HG03060 (cell line): ENCODE measurements around the gene TAF1B.

Experiments used
- ATAC-seq: cut with Tn5 transposase; IDR thresholded peaks from one replicate; pipeline ENCODE4 v1.9.1; 2021; ENCODE audit warnings: low read depth, moderate number of reproducible peaks; ENCODE audit not compliant: unreplicated experiment

Gene TAF1B

DNA sequence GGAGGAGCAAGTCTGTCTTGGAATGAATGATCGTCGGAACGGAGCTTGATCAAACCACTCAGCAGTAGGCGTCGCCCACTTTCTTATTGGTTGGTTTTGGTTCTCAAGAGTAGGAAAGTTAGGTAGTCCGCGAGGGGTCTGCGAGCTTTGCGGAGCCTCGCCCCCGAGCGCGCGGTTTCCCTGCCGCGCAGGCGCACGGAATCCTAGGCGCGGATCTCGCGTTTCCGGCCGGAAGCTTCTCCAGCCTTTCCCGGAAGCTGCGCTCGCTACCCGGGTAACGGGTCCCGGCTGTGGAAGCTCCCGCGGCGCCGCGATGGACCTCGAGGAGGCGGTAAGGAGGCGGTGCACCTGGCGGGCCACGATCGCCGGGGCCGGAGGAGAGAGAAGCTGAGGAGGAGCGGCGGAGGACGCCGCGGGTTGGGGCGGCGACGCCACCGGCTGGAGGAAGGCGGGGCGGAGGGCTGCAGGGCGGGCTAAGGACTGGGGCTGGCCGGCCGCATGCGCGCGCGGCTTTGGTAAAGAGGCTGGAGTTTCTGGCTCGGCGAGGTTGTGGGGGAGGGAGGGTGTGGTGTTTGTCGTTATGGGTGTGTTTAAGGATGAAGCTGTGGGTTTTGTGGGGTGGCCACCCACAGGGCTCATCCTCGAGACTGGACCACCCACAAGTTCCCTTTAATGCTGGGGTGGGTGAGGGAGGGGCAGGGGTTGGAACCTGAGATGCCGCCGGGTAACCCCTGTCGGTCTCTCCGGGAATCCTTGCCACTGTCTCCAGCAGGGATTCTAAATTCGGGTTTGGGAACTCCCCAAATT is at the start of gene TAF1B:
TSS of gene TAF1B (plus strand) at position 246 of the 807 bp plus-strand sequence. CDS start at position 314, 68 bp downstream.
- peak; percentile 52 for ATAC-seq

DNA sequence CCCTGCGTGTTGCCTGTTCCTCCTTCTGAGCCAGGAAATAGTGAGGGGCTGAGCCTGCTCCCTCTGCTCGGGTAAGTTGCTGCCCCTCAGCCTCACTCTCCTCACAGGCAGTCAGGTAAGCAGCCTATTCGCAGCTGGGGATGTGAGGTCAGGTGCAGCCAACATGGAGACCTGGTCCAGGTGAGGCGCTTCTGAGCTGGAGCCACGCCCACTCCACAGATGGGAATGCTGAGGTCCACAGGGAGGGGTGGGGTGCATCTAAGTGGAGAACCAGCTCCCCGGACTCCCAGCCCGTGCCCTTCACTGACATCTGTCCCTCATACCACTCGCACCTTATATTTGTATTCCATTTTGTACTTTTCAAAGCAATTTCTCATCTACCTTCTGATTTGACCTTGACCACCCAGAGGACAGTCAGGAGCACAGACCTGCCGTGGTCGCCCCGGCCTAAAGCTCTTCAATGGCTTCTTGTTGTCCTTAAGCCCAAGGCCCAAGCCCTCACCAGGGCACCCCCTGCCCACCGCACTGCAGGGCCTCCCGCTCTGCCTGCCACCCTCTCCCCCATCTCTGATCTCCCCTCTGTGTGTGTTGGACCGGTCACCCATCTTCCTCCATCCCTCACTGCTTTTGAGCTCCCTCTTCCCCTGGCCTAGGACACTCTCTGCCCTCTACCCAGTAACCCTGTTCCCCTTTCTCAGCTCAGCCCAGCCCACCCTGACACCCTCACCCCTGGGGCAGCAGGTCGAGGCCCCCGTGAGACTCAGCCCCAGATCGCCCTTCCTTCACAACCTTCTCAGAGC is 49.2 kb upstream of the TAF1B start:
- ATAC-seq = no peak

DNA sequence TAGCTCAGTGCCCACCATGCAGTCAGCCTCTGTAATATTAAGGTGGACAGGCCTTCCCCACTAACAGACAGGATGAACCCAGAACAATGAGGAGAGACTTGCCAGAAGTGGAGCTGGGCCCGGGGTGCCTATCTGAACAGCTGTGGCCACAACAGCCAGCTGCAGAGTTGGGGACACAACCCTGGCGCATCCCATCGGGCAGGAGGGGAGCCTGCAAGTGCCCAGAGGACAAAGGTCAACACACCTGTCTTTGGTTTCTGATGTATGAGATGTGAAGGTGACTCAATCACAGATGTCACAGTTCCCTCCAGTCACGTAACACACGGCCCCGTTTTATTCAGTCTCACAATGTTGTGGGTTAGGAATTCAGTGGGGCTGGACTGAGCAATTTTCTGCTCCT is 48.2 kb upstream of the TAF1B start:
- no peak for ATAC-seq

DNA sequence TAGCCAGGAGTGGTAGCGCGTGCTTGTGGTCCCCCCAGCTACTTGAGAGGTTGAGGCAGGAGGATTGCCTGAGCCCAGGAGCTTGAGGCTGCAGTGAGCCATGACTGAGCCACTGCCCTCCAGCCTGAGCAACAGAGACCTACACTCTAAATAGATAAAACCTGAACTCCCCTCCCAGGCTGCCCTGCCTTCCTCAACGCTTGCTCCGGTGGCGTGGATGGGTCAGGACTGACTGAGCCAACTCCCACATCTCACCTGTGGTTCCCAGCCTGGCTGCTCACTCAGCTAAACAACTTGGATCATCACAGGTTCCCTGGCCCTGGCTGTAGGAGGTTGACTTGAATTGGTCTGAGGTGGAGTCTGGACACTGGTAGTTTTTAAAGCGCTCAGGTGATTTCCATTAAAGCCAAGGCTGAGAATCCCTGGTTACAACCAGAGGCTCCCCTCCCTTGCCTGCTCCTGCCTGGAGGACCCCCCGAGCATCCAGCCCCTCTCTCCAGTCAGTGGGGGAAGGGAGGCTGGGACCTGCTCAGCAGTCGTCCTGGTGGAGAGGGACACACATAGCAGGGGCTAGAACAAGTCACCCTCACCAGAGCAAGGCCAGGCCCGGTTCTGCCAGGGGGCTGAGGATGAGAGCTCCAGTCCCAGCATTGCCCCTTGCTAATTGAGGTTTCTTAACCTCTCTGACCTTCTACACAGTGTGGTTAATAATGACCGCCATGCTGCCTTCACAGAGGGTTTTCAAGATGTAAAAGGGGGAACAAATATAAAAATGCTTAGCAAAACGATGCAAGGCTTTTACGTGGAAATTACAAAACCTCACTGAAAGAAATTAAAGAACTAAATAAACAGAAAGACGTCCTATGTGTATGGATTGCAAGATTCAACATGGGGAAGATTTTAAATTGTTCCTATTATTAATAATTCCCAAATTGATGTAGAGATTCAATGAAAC is 46.9 kb upstream of the TAF1B start:
- no peak for ATAC-seq

DNA sequence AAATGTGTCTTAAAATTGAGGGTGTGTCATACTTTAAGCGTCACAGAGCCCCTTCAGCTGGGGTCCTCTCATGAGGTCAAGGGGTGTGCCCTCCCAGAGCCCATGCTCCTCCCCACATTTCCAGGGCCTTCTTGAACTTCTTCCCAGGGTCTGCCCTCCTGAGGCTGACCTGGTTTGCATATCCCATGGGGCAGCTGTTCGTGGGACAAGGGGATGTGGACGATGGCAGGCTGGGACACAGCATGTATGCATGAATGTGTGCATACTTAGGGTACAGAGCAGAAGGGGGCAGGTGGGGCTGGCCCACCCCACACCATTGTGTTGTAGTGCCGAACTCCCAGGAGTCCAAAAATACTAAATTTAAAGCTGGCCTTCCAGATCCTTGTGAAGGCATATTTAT is 46.2 kb upstream of the TAF1B start:
- no peak for ATAC-seq

DNA sequence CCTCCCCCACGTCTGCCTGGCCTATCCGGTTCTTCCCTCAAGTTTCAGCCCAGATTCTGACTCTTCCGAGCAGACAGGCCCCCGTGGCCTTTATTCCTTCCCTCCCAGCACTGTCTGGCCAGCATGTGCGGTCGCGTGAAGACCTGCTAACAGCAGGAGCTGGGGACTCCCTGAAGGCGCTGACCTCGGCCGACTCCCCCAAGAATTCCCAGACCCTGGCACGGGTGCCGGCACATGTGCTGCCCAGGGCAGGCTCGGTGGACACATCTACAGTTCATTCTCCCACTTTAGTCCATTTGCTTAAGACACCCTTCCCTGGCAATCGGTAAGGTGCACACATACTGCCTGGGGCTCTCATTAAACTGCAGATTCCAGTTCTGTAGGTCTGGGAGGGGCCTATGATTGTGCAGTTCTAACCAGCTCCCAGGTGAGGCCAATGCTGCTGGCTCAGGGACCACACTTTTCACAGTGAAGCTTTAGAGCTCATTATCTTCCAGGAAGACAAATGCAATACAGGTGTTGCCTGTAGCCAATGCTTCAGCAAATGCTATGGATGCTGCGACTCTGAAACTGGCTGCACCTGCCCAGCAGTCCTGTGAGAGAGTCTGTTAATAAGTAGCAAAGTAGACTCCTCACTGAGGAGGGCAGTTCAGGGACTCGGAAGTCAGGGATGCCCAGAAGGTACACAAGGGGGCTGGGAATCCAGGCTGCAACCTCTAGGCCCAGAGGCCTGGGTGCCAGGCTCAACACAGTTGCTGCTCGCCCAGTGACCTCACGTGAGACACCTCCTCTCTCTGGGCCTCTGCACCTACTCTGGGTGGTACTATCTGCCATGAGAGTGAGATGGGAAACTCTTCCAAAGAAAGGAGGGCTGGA is 45.4 kb upstream of the TAF1B start:
- no peak for ATAC-seq

DNA sequence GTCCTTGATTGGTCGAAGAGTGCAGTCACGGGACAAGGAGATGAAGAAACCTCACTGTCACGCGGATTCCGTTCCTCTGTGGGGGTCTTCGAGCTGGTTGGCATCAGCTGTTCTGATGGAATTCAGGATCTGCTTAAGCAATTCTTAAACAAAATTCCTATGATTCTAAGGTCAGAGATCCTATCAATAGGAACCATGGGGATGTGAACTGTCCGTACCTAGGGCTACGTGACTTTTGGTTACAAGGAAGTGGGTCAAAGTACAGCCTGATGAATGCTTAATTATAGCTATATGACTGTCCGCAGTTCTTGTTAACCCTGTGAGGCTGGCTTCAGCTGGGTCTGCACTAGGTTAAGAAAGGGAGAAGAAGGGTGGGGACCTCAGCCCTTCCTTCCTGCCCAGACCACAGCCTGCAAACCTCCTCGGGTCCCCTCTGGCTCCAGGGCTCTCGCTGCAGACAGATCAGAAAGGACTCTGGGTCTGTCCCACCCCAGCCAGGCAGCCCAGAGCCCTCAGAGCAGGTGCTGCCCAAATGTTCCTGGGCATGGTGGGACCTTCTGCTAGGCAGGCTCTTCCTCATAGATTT is 44.2 kb upstream of the TAF1B start:
- ATAC-seq = no peak

DNA sequence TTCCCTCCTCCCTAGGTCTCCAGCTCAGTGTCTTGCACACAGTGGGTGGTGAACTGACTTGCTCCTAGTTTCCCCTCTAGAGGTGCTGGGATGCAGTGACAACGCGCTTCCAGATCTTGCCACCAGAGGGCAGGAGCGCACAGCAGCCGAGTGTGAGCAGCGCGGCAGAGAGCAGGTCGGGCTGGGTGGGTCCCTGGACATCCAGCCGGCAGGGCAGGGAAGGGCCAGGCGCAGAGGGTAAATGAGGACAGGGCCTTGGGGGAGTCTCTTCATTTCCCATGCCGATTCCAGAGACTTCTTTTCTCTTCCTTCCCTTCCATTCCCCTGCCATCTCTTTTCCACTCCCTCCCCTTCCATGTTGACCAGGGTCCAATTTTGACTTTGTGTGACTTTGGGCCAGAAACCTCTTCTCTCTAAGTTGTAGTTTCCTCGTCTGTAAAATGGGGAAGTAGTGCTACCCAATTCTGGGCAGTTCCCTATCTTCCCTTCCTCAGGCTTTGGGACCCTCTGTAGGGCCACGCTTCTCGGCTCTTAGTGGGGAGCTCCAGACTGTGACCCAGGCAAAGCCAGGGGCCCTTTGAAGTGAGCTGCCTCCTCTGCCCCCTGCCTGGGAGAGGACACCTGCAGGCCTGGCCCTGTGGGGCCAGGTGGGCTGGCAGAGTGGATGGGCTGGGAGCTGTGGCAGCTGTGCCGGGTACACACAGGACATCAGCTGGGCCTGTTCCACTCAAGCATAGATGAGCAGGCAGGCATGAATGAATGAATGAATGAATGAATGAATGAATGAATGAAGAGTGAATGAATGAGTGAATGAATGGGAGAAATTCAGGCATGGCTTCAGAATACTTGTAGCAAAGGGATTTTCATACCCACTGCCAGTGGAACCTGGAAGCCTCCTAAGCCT is 43.3 kb upstream of the TAF1B start:
- peak; percentile 45 for ATAC-seq

DNA sequence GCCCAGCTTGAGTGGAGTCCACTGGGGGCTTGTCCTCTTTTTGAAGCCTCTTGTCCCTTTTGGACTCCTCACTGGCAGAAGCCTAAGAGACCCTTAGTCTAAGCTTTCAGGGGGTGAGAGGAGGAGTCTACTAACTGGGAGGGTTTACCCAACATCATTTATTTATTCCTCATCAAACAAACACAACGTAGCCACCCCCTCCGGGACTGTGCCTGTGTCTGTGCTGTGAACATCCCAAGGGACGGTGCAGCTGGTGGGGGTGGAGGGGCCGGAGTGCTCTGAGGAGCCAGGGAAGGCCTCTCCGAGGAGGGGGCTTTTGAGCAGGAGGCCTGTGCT is 42.7 kb upstream of the TAF1B start:
- ATAC-seq = no peak

DNA sequence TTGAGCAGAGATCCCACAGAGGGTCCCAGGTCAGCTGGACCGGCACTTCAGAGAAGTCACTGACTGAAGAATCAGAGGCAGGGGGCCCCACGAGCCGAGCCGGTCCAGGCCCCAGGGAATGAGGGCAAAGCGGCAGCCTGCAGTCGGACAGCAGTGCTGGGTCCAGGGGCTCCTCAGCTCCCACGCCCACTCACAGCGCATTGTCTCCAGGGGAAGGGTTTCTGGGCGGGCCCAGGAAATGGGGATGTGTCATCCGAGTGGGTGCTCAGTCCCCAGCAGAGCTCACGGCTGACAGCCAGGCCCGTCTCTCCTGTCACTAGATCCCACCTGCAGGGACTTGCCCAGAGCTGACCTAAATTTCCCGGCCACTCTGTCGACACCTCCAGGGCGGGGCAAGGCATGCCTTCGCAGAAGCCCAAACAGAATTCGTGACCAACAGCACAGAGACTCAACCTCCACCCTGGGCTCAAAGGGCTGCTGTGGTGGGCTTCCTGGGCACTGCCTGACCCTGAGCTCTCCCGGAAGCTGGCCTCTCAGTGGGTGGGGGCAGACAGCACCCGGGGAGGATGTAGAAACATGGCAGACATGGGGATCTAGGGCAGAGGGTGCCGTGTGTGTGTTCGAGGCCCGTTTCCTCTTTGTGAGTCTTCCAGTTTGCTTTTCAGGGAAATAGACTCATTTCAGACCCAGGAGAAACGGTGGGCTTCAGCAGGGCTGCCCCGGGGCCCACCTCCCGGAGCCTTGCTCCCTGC is 42.1 kb upstream of the TAF1B start:
- ATAC-seq = no peak

DNA sequence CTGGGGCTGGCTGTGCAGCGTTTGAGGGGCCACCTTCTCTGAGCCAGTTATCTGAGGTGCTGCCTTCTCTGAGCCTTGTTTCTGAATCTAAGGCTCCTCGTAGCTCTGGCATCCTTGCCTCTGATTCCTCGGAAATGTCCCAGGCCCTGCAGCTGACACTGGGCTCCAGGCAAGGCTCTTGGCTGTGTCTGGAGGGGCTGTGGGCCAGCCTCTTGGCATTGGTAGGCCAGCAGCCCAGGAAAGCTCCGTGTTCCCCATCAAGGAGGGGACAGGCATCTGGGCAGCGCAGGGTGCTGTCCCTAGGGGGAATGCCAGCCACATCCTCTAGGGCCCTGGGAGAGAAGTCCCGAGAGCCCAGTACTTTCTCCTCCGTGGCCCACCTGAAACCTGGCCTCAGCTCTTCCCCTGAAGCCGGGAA is 40.7 kb upstream of the TAF1B start:
- ATAC-seq = no peak

DNA sequence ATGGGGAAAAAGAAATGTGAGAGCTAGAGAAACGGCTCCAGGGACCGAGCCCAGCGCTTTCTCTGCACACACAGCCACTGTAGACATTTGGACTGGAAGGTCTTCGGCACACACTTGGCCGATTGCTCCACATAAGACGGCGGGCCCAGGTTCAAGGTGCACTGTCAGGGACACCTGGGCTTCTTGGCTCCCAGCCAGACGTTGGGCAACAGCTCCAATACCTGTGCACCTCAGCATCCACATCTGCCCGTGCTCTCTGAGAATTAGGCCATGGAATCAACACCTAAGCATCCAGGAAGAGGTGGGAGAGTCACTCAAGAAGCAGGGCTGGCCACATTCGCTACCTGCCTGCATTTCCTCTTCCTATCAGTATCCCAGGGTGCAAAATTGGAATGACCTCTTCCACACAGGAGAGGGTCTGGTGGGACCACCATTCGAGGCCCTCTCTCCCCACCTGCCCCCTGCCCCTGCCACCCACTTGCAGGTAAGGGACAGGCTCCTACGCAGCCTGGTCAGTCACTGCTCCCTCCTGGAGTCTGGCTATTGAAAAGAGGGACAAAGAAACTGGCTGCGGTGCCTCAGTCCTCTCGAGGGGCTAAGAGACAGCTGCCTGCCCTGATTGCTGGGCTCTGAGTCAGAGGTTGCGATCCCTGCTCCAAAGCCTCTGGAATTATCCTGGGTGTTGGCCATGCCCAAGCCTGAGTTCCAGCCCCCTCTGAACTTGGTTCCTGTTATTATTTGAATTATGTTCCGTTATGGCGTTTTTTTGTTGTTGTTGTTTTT is 40.1 kb upstream of the TAF1B start:
- ATAC-seq = no peak

DNA sequence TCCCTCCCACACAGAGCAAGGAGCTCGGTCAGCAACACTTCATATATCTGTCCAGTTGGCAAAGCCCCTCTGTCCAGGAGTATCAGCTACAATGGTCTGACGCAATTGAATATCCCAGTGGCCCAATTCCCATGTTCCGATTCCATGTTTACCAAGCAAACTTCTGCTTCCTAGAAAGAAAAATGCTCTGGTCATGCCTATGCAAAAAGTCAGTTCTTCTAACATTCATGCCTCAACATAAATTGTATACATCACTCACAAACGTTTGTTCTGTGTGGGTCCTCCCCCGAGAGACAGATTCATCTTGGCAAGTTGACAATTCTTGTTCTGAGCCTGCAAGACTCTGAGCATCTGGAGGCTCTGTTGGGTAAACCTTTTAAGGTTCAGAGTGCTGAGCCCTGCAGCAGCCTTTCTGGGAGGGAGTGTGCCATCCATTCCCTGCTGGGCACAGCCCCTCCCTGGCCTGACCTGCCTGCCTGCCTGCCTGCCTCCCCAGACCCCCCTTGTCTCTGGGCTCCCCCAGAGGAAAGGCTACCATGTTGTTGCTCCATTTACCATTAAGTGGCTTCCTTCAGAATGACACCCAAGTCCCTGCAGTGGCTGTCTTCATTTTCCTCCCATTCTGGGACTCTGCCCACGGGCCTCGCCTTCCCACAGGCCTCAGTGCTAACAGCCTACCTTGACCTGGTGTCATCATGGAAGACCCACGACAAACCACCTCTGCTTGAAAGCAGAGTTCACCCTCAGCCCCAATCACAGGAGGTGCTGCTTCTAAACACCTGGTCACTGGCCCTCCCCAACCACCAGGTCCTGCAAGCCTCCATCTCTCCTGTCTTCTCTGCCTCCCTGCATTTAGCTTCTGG is 37.6 kb upstream of the TAF1B start:
- ATAC-seq = no peak

DNA sequence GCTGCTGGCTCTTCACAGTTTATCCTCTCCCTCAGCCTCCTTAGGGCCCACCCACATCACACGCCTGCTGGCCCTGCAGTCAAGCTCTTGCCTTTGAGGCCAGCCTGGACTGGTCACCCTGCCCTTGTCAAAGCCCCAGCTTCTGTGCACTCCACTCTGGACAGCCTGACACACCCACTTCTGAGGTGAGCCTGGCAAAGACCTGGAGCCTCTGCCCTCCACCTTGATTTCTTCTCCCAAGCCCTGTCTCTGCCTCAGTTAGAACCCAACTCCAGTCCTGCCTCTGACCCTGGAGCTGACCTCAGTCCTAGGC is 37.0 kb upstream of the TAF1B start:
- no peak for ATAC-seq

DNA sequence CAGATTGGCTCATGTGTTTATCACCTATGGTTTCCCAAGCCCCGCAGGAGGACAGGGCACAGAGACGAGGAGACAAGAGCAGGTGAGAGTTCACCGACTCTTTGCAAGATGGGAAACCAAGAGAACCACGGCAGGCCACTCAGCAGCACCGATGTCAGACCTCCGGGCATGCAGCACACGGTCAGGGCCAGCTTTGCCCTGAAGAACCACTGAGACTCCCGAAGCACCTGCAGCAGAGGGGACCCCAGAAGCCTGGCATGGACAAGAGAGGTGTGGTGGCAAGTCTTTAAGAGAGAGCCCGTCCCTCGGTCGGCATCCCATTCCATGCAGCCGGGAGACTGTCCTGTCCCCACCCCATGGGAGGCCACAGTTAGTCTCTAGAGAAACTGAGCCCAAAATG is 36.6 kb upstream of the TAF1B start:
- no peak for ATAC-seq

DNA sequence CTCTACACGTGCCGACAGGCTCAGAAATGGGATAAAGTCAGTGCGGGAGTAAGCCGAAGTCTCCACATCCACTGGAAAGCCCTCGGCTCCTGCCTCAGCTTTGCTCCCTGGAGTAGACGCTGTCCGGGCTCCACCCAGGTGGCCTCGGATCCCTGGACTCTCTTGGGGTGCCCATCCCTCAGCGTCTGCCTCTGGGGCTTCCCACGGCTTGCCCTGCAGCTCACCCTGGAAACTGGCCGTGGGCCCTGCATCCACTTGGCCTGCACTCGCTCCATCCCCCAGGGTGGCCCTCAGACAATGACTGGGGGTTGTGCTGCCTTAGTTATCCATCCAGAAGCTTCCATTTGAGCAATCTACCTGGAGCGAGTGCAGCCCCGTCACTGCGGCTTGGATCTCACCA is 36.2 kb upstream of the TAF1B start:
- no peak for ATAC-seq
